ENCODE results near the gene MEGF6.

- TF ChIP-seq POLR2AphosphoS5 (IDR thresholded peaks at IDR 0.05; ENCODE audit: insufficient read depth, low read depth, low read length) (no peak), CTCF (IDR thresholded peaks at IDR 0.05; ENCODE audit: extremely low read depth in 1 of 2, insufficient read depth in 1 of 2, low read depth in 1 of 2, low read length in 2 of 2) (no peak), MYC (IDR thresholded peaks at IDR 0.05; ENCODE audit: low read depth, low read length) (no peak), JUN (IDR thresholded peaks at IDR 0.05; ENCODE audit: borderline replicate concordance, insufficient read depth, insufficient read length, low read depth) (no peak)
- TF ChIP-seq, protein P1, sequence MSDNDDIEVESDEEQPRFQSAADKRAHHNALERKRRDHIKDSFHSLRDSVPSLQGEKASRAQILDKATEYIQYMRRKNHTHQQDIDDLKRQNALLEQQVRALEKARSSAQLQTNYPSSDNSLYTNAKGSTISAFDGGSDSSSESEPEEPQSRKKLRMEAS (IDR thresholded peaks at IDR 0.05; ENCODE audit: insufficient read depth, insufficient read length) = no peak
Observed at GRCh38 chr1:3642919-3643675, 31.8 kb upstream of the MEGF6 start.

Data from endothelial cell of umbilical vein (primary cell).